Measurements from ENCODE around the gene PLD1. TPM values are rescaled to one million over a fixed set of nuclear protein-coding genes. Genes with fewer than 3 reads are reported as not detected.

PLD1 gene
- 40.7 and 60.7 TPM in 2 replicates for total RNA-seq

GRCh38 chr3:171809861-171810628 is at the start of gene PLD1:
TSS of gene PLD1 (minus strand) at chr3:171810483. CDS start at chr3:171738051, 72,432 bp downstream.

GRCh38 chr3:171842864-171843518 is 32.7 kb upstream of the PLD1 start, which contains the start of gene TMEM212:
TSS of gene TMEM212 (plus strand) at chr3:171843349. CDS start at chr3:171843384, 35 bp downstream.

Other genes starting within 250 kb of the PLD1 start
- under 0.01 TPM in 1 of 2 replicates, not detected in the other for gene TMEM212, start 32.9 kb upstream of the PLD1 start, total RNA-seq
- gene FNDC3B, start 229.1 kb upstream of the PLD1 start, total RNA-seq: 134 and 145 TPM in 2 replicates